ENCODE results near the gene CRTC1.

Gene CRTC1

DNA sequence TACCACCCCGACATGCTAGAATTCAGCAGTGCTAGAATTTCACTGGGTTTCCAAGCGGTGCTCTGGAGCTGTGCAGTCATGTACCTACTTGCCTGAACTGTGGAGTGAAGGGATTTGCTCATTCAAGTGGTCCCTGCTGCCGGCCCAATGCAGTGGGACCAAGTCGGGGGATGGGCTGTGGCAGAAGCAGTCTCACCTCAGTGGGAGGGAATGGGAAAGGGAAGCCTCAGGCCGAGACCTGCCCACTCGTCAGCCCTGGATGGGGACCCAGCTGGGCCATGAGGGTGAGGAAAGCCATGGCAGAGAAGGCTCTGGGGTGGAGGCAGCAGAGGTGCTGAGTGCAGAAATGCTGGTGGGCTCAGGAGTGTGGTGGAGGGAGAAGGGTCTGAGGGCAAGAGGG is 31.7 kb upstream of the CRTC1 start:
- no peak for DNase-seq

DNA sequence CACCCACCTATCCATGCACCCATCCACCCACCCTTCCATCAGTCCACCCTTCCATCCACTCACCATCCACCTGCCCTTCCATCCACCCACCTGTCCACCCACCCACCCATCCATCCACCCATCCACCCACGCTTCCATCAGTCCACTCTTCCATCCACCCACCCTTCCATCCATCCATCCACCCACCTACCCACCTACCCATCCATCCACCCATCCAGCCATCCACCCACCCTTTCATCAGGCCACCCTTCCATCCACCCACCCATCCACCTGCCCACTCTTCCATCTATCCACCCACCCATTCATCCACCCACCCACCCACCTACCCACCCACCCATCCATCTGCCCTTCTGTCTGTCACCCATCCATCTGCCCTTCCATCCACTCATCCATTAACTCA is 29.6 kb upstream of the CRTC1 start:
- DNase-seq = no peak

DNA sequence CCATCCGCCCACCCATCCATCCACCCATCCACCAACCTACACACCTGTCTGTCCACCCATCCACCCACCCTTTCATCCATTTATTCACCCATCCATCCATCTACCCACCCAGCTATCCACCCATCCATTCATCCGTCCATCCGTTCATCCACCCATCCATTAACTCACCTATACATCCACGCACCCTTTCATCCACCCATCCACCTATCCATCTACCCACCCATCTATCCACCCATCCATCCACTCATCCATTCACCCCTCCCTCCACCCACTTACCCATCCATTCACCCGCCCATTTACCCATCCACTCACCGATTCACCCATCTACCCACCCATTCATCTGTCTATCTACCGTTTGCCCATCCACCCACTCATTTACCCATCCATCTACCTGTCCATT is 29.0 kb upstream of the CRTC1 start:
- no peak for DNase-seq

DNA sequence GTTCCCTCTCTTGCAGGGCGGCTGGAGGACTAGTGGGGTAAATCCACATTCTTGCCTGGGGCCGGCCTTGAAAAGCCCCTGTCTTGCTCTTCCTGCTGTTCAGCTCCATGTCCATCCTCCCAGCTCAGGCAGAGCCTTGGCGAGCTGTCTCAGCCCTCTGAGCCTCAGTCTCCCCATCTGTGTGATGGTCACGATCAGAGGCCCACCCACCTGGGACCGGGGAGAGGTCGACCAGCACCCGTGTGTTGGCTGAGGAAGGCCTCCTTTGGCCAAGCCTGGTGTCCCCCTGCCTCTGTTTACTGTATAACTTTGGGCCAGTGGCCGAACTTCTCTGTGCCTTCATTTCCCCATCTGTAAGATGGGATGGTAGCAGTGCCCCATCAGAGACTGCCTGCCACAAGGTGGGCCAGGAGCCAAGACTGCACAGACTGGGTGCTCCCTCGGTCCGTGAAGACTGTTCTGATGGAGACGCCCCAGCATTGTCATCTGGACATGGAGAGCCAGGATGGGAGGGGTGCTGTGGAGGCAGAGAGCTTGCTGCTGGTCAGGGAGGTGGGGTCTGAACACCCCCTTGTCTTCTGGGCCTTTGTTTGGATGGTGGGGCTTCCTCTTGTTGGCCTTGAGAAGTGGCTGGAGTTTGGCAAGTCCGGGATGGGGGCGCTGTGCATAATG is 28.2 kb upstream of the CRTC1 start:
- no peak for DNase-seq

DNA sequence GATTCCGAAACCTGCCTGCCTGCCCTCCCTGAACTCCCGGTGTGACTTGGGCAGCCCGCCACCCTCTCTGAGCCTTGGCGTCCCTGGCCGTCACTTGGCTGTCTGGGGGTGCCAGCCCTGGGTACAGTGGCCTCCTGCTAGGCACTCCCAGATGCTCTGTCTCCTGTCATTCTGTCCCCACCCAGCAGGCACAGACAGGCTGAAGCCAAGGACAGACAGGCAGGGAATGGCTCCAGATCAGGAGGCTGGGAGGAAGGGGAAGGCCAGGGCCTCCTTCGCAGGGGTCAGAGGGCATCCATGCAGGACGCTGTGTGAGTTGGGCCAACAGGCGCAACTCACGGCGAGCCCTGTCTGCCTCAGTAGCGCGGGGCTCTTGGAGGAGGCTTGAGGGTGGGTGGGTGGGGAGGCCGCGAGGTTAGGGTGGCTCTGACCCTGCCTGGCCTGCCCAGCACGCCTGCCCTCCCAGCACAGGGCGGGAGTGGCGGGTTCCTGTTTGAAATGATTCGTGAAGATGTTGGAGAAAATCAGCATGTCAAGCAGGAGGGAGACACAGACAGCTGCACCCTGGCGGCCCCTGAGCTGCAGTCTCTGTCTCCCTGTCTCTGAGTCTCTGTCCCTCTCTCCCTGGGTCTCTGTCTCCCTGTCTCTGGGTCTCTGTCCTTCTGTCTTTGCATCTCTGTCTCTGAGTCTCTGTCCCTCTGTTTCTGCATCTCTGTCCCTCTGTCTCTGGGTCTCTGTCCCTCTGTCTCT is 27.0 kb upstream of the CRTC1 start:
- no peak for DNase-seq

DNA sequence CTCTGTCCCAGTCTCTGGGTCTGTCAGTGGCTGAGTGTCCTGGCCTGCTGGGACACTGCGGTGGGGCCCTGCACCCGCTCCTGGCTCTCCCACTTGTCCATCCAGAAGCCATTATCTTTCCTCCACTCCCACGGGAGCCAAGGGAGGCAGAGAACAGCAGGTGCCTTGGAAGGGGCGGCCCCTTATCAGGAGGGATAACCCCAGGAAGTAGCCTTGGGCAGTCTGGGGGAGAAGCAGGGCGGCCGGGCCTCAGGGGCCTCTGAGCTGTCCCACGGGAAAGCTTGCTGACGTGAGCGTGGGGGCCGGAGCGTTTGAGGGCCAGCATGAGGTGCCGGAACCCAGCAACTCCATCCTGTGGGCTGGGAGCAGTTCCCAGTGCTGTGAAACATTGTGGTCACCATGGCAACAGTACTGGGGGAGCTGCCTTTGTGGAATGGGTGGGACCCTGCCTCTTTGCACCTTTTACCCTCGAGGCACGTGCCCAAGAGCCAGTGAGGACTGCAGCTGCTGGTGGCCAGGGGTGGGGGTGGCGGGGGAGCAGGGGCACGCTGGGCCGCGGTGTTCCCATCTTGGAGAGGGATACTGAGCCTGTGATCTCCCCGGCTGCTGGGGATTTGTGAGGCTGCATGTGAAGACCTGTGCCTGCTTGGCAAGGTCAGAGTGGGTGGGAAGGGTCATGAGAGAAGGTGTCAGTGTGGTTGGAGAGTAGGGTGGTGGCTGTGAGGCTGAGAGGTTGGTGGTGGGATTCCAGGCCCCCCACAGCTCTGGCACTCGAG is 25.7 kb upstream of the CRTC1 start:
- peak; percentile 38 for DNase-seq

DNA sequence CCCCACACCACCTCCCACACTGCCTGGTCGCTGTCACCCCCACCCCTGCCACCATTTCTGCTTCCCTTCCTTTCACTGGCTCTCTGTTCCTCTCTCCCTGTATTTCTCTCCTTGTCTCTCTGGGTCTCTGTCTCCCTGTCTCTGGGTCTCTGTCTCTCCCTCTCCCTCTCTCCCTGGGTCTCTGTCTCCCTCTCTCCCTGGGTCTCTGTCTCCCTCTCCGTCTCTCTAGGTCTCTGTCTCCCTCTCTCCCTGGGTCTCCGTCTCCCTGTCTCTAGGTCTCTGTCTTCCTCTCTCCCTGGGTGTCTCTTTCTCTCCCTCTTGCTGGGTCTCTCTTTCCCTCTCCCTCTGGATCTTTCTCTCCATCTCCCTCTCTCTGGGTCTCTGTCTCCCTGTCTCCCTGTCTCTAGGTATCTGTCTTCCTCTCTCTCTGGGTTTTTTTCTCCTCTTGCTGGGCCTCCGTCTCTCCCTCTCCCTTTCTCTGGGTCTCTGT is 25.1 kb upstream of the CRTC1 start:
- no peak for DNase-seq

DNA sequence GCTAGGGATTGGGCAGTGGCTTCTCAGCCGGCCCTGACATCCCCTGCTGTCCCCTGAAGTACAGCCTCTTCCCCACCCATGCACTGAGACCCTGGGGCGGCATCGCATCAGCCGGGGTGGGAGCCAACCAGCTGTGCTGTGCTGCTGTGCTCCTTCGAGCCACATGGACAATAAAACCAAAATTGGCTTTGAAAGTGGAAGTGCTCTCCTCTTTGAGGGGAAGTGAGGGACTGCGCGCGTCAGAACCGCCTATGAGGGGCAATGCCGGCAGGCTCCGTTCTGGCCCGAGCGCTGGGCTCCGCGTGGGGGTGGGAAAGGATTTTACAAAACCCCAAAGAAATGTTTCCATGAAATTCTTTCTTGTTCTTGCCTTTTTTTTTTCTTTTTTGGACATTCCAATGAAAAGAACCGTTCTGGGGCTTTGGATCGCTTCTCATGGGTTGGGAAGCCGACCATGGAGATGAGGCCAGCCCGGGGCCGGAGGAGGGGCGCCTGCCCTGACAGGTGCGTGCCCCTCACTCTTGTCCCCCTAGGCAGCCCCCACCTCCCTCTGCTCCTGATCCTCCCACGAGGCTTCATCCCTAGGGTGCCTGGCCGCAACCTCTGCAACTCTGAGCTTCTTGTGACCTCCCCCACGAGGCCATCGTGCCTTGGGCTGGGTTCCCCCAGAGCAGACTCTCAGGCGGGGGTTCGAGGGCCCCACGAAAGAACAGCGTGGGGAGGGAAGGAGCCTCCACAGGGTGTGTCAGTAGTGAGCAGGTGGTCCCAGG is 24.0 kb upstream of the CRTC1 start:
- peak; percentile 6 for DNase-seq

DNA sequence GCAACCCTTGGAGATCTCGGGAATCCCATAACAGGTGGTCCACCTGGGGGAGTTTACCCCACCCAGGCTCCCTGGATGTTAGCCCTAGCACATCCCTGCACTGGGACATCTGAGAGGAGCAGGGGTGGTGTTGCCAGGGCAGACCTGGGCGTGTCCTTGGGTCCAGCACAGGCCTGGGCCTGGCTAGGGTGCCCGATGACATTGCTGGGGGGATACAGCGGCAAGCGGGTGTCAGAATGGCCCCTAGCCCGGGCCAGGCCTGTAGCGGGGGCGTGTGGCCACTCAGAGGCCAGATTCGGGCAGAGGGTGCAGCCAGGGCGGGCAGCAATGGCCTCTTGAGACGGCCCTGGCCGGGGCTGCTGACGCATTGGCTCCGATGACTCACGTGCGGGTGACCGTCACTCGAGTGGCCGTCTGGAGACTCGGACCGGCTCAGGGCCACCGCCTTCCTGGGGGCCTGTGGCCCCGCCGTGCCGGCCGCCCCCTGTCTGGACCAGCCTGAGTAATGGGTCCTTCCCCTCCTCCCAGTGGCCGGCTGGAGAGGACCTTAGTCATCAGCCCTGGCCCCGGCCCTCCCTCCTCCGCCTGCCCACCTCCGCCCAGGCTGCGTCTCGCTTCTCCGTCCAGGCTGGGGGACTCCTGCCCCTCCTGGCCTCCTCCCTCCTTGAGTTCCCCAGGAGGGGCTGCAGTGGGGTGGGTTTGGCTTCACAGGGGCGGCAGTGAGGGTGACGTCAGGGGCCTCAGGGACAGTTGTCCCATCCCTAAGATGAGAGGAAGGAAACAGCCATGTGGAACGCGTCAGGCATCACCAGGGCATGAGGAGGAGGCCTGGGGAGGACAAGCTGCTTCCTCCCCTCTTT is 23.2 kb upstream of the CRTC1 start:
- no peak for DNase-seq

DNA sequence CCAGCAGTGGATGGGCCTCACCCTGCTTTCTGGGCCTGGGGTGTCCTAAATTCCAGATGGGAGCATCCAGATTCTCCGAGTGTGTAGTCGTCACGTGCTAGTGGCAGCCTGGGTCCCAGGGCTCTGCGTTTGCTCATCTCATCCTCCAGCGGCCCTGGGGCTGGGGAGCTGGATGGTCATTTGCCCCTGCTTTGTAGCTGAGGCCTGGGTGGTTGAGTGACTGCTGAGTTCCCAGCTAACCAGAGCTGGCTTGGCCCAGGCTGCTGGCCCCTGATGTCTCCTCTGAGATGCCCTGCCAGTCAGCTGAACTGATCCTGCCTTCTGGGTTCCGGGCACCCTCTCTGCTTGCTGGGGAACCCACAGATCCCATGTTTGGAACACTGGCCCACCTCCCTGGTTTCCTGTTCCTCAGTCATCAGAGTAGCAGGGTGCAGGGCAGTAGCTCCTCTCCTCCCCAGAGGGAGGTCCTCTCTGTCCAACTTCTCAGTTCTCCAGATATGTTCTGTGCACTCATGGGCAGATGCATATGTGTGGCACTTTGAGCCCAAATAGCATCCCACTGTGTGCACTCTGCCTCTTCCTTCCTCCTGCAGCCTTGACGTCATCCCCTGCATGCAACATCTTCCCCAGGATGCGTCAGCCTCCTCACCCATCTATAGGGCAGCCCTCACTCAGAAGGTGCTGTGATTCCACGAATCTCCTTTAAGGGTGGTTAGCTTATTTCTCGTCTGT is 22.4 kb upstream of the CRTC1 start:
- DNase-seq = no peak

DNA sequence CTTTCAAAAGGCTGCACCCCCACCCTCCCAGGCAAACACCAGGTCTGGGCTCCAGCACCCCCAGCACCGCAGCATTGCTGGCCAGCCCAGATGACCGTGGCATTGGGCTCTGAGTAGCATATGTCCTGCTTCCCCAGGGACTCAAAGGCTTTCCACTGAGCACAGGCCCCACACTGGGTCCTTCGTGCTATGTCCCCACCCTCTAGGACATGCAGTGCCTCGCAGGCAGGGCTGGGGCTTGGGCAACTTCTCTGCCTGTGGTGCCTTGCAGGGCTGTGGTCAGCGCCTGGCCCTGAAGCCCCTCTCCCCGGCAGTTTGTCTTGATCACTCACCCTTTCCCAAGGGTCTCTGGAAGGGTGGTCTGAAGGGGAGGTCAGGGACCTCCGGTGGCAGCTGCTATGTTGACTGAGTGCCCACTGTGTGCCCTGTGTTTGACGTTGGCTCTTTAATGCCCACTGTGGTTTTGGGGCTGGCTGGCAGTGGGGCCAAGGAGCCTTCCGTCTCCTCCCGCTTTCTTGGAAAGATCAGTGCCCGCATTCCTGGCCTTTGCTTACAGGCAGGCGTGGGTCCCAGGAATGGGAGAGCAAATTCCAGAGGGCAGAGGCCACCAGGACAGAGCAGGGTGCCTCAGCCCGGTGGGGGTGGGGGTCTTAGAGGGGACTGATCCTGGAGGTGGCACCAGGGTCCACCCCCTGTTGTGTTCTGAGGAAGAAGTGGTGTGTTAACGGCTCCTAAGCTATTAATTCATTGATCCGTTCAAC is 20.3 kb upstream of the CRTC1 start:
- no peak for DNase-seq

DNA sequence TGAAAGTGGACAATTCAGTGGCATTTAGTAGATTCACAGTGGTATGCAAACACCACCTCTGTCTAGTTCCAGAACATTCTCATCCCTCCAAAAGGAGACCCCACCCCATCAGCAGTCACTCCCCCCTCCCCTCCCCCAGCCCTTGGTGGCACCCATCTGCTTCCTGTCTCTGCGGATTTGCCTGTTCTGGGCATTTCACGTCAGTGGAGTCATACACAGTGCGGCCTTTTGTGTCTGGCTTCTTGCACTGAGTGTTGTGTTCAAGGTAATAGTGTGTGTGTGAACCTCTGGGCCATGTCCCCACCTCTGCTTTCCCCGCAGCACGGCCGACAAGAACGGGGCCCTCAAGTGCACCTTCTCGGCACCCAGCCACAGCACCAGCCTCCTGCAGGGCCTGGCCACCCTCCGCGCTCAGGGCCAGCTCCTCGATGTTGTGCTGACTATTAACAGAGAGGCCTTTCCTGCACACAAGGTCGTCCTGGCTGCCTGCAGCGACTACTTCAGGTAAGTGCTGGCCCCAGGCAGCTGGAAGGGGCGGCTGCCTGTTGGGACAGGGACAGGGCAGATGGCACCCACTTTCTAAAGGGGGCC is 19.4 kb upstream of the CRTC1 start:
- no peak for DNase-seq

DNA sequence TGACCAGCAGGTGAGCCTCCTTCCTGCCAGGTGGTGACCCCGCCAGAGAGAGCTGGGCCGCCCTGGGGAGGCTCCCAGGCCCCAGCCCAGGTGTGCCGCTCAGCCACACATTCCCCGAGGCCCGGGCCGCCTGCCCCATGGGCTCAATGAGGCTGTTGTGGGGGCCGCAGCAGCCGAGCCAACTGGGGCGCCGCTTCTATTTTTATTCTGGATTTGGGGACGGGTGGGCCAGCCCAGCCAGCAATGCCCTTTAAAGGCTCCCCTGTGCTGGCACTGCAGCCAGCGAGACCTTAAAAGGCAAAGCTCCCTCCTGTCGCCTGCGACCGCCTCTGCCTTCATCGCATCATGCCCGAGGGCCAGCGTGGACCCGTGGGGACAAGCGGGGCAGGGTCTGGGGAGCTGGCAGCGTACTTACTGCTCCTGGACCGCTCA is 17.7 kb upstream of the CRTC1 start:
- no peak for DNase-seq

DNA sequence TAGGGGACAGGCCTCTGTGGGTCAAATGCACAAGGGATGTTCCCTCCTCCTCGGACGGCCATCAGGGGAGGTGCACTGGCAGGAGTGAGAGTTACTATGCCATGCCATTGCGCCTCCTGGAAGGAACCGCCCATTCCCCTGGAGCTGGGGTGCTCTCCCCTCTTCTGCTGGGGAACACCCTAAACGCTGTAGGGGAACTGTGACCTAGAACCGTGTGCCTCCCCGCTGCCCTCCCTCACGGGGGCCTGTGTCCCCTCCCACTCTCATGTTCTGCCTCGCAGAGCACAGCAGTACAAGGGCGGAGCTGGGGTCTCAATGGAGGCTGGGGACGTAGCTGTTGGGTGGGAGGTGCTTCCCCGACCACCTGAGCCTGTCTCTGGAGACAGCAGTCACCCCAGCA is 17.2 kb upstream of the CRTC1 start:
- DNase-seq = no peak

DNA sequence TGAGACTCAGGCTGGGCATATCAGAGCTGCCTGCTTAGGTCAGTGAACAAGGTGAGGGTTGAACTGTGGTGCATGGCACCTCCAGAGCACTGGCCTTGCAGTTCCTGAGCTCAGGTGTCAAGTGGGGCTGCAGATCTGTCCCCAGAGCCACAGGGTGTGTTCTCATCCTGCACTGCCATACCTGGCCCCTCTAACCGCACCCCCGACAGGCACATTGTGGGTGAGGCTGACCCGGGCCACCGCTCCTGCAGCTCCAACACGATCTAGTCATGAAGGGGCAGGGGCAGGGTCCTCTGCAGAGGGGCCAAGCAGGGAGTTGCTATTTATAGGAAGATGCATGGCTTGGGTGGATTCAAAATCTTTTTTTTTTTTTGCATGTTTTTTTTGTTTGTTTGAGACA is 16.7 kb upstream of the CRTC1 start:
- no peak for DNase-seq

DNA sequence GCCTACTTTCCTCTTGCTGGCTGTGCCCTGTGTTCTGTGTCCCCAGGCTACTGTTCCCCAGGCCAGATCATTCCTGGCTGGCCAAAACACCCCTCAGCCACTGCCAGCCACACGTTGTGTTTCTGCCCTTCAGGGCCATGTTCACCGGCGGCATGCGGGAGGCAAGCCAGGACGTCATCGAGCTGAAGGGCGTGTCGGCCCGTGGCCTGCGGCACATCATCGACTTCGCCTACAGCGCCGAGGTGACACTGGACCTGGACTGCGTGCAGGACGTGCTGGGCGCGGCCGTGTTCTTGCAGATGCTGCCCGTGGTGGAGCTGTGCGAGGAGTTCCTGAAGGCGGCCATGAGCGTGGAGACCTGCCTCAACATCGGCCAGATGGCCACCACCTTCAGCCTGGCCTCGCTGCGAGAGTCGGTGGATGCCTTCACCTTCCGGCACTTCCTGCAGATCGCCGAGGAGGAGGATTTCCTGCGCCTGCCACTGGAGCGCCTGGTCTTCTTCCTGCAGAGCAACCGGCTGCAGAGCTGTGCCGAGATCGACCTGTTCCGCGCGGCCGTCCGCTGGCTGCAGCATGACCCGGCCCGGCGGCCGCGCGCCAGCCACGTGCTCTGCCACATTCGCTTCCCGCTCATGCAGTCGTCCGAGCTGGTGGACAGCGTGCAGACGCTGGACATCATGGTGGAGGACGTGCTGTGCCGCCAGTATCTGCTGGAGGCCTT is 15.8 kb upstream of the CRTC1 start:
- DNase-seq = no peak

DNA sequence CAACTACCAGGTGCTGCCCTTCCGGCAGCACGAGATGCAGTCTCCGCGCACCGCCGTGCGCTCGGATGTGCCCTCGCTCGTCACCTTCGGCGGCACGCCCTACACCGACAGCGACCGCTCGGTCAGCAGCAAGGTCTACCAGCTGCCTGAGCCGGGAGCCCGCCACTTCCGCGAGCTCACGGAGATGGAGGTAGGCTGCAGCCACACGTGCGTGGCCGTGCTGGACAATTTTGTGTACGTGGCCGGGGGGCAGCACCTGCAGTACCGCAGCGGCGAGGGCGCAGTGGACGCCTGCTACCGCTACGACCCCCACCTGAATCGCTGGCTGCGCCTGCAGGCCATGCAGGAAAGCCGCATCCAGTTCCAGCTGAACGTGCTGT is 15.2 kb upstream of the CRTC1 start:
- no peak for DNase-seq

DNA sequence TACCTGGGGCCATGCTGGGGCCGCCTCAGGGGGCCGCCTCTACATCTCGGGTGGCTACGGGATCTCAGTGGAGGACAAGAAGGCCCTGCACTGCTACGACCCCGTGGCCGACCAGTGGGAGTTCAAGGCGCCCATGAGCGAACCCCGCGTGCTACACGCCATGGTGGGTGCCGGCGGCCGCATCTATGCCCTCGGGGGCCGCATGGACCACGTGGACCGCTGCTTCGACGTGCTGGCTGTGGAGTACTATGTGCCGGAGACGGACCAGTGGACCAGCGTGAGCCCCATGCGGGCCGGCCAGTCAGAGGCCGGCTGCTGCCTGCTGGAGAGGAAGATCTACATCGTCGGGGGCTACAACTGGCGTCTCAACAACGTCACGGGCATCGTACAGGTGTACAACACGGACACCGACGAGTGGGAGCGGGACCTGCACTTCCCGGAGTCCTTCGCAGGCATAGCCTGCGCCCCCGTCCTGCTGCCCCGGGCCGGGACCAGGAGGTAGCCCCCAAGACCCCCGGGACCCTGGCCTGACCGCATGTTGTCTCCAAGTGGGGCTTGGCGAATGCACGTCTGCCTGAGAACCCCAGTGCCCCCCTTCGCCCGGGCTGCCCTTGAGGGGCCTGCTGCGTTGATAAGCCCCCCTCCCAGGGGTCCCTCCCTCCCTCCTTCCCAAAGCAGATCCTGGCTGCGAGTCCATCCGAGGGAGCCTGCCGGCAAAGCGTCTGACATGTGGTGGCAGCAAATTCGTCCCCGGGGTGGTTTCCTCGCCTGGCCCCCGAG is 14.5 kb upstream of the CRTC1 start:
- no peak for DNase-seq

DNA sequence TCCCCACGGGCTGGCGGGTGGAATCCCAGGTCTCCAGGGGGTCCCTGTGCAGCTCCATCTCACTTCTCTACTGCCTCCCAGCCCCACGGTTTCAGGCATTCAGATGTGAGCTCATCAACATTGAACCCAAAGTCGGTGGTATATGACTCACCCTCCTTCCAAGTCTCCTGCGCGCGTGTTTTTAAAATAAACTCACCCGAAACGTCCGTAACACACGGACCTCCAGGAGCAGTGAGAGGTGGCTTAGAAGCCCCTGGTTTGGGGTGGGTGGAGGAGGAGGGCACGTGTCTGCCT is 14.0 kb upstream of the CRTC1 start:
- DNase-seq = no peak
